HL-60 (cell line): ENCODE data around the gene FARP1.

Experiments
- CTCF ChIP-seq: IDR thresholded peaks from one replicate; pipeline ENCODE4 v1.5.1; 2011; ENCODE audit warnings: low read length, control low read depth, inconsistent platforms; ENCODE audit not compliant: insufficient read depth
- POLR2AphosphoS5 ChIP-seq: IDR thresholded peaks from 2 replicates; pipeline ENCODE4 v1.6.1; 2012; ENCODE audit warnings: low read depth

GRCh38 chr13:98109226-98109853 lies 33.6 kb upstream of the FARP1 start:
- TF ChIP-seq CTCF (no peak), POLR2AphosphoS5 (no peak)
